ENCODE results near the gene TPI1. TPM values are rescaled to one million over a fixed set of nuclear protein-coding genes. Genes with fewer than 3 reads are reported as not detected.

TPI1 gene
- polyA plus RNA-seq, 3 donors: 446 to 839 (median 764) TPM

- Mint-ChIP-seq H3K36me3 (peaks cover 60 to 66% of the 10 kb centered on the region in 2 donors), H3K9me3 (peaks cover 0 to 2% (median 0%) of the 10 kb centered on the region in 7 donors), H3K27ac (no peak overlapping the region), H3K27me3 (ENCODE audit: low read depth in 3 of 3) (peaks cover 3 to 9% (median 5%) of the 10 kb centered on the region in 3 donors), H3K4me3 (no peak overlapping the region), H3K4me1 (peaks cover 35% of the 10 kb centered on the region)
- TF ChIP-seq, protein P1, sequence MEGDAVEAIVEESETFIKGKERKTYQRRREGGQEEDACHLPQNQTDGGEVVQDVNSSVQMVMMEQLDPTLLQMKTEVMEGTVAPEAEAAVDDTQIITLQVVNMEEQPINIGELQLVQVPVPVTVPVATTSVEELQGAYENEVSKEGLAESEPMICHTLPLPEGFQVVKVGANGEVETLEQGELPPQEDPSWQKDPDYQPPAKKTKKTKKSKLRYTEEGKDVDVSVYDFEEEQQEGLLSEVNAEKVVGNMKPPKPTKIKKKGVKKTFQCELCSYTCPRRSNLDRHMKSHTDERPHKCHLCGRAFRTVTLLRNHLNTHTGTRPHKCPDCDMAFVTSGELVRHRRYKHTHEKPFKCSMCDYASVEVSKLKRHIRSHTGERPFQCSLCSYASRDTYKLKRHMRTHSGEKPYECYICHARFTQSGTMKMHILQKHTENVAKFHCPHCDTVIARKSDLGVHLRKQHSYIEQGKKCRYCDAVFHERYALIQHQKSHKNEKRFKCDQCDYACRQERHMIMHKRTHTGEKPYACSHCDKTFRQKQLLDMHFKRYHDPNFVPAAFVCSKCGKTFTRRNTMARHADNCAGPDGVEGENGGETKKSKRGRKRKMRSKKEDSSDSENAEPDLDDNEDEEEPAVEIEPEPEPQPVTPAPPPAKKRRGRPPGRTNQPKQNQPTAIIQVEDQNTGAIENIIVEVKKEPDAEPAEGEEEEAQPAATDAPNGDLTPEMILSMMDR (IDR thresholded peaks at IDR 0.05): no peak
- Histone ChIP-seq H3K4me2 (replicated peaks; ENCODE audit: extremely low read depth, low read length, poor library complexity, severe bottlenecking) (no peak overlapping the region), H3K27ac (ENCODE audit: low read depth in 1 of 2, low read length in 2 of 2) (no peak overlapping the region), H3K4me3 (replicated peaks in 1 of 3; ENCODE audit: low read depth in 2 of 3, low read length in 3 of 3) (no peak overlapping the region), H3K79me2 (ENCODE audit: insufficient read depth, low read length) (peaks cover 5% of the 10 kb centered on the region), H4K20me1 (ENCODE audit: insufficient read depth, low read length) (peaks cover 58% of the 10 kb centered on the region), H3K36me3 (replicated peaks in 1 of 2; ENCODE audit: control insufficient read depth in 1 of 2, insufficient read depth in 2 of 2, low read length in 2 of 2) (peaks cover 60 to 66% of the 10 kb centered on the region in 2 donors), H3K4me1 (ENCODE audit: control insufficient read depth in 1 of 2, insufficient read depth in 2 of 2, low read length in 2 of 2) (peaks cover 20 to 35% of the 10 kb centered on the region in 2 donors), H3K9me3 (replicated peaks in 1 of 2; ENCODE audit: control insufficient read depth in 1 of 2, insufficient read depth in 1 of 2, low read length in 2 of 2) (no peaks in the 10 kb centered on the region), H3K9ac (ENCODE audit: insufficient read depth, low read length, poor library complexity, severe bottlenecking) (no peak overlapping the region), H2AFZ (ENCODE audit: insufficient read depth, low read depth, low read length, poor library complexity, severe bottlenecking) (no peak overlapping the region), H3K27me3 (ENCODE audit: control insufficient read depth in 2 of 2, insufficient read depth in 2 of 2, low read length in 2 of 2) (peaks cover 0 to 6% of the 10 kb centered on the region in 2 donors)
- intact Hi-C loops (cut with micrococcal nuclease): no loop called here
- WGBS (ENCODE audit: insufficient coverage): 93% methylated on average over 6 of the region's 10 CpGs
- DNase-seq: no peak
Observed at GRCh38 chr12:6818222-6818621, 49.1 kb upstream of the TPI1 start.

DNA sequence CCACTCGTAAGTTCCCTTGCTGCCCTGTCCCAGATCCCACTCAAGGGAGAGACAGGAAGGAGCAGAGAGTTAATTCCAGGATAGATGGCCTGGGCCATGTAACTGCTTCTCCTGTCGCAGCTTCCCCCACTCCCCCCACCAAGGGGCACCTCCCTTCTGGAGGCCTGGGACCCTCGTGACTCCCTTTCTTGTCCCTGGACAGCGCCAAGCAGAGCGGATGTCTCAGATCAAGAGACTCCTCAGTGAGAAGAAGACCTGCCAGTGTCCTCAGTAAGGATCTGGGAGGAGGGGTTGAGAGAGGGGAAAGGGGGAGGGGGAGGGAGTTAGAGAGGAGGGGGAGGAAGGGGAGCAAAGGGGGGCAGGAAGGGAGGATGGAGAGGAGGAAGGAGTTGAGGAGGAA lies 48.7 kb upstream of the TPI1 start:
- Mint-ChIP-seq H3K4me3 (no peak overlapping the region), H3K4me1 (peaks cover 34% of the 10 kb centered on the region), H3K27me3 (ENCODE audit: low read depth in 3 of 3) (peaks cover 3 to 11% (median 7%) of the 10 kb centered on the region in 3 donors), H3K9me3 (peaks cover 0 to 2% (median 0%) of the 10 kb centered on the region in 7 donors), H3K36me3 (peaks cover 60 to 66% of the 10 kb centered on the region in 2 donors), H3K27ac (no peak overlapping the region)
- Histone ChIP-seq H4K20me1 (ENCODE audit: insufficient read depth, low read length) (peaks cover 56% of the 10 kb centered on the region), H3K9me3 (replicated peaks in 1 of 2; ENCODE audit: control insufficient read depth in 1 of 2, insufficient read depth in 1 of 2, low read length in 2 of 2) (no peaks in the 10 kb centered on the region), H3K36me3 (replicated peaks in 1 of 2; ENCODE audit: control insufficient read depth in 1 of 2, insufficient read depth in 2 of 2, low read length in 2 of 2) (peaks cover 60 to 66% of the 10 kb centered on the region in 2 donors), H3K9ac (ENCODE audit: insufficient read depth, low read length, poor library complexity, severe bottlenecking) (no peak overlapping the region), H3K4me2 (replicated peaks; ENCODE audit: extremely low read depth, low read length, poor library complexity, severe bottlenecking) (no peak overlapping the region), H3K27me3 (ENCODE audit: control insufficient read depth in 2 of 2, insufficient read depth in 2 of 2, low read length in 2 of 2) (peaks cover 0 to 6% of the 10 kb centered on the region in 2 donors), H3K79me2 (ENCODE audit: insufficient read depth, low read length) (peaks cover 5% of the 10 kb centered on the region), H3K4me3 (replicated peaks in 1 of 3; ENCODE audit: low read depth in 2 of 3, low read length in 3 of 3) (no peak overlapping the region), H3K27ac (ENCODE audit: low read depth in 1 of 2, low read length in 2 of 2) (no peak overlapping the region), H2AFZ (ENCODE audit: insufficient read depth, low read depth, low read length, poor library complexity, severe bottlenecking) (no peak overlapping the region), H3K4me1 (ENCODE audit: control insufficient read depth in 1 of 2, insufficient read depth in 2 of 2, low read length in 2 of 2) (peaks cover 20 to 38% of the 10 kb centered on the region in 2 donors)
- peak in 1 of 3 donors; percentile 1 for DNase-seq
- intact Hi-C loops (cut with micrococcal nuclease): no loop called here
- 92% methylated on average over 4 of the region's 5 CpGs for WGBS (ENCODE audit: insufficient coverage)
- TF ChIP-seq, protein P1 (IDR thresholded peaks at IDR 0.05): no peak

Measured in CD14-positive monocyte (primary cell).